Common myeloid progenitor, CD34-positive (primary cell): Measurements from ENCODE around the gene CRYAB.
A peak's percentile ranks its signal among the peaks of the same experiment; 100 is the strongest.

Experiments
- CTCF ChIA-PET: fragments of 350-600 bp; sonication (Branson Sonifier 250); formaldehyde crosslinking; loops from one replicate; lab custom pipeline; 2021; ENCODE audit warnings: antibody characterized with exemption; lab: Charles Lee
- POLR2A ChIA-PET: fragments of 350-600 bp; sonication (Branson Sonifier 250); formaldehyde crosslinking; loops from one replicate; lab custom pipeline; 2021; ENCODE audit warnings: antibody characterized with exemption; lab: Charles Lee
- DNase-seq, 3 donors: peaks; one replicate each; pipeline versions ENCODE4 v3.0.0 to v3.0.0-alpha.2; 2013
- H3K27ac ChIP-seq, 2 experiments: 1 replicate in 1 of 2; 2 replicates in 1 of 2; pipeline ENCODE4 v1.7.0; 2013; ENCODE audit warnings: inconsistent platforms in 2 of 2, low read length in 2 of 2, mild to moderate bottlenecking in 2 of 2, low read depth in 1 of 2, moderate library complexity in 1 of 2; ENCODE audit not compliant: severe bottlenecking in 2 of 2, insufficient read depth in 1 of 2, poor library complexity in 1 of 2
- H3K27me3 ChIP-seq, 5 experiments: replicated peaks in 2 of 5; 1 replicate in 3 of 5; 2 replicates in 2 of 5; pipeline versions ENCODE4 v1.6.1 to v1.7.0; 2013; ENCODE audit warnings: low read length in 4 of 5, mild to moderate bottlenecking in 2 of 5, moderate library complexity in 2 of 5, inconsistent platforms in 1 of 5; ENCODE audit not compliant: insufficient read depth in 5 of 5, control insufficient read depth in 4 of 5
- H3K36me3 ChIP-seq, 4 experiments: 1 replicate in 2 of 4; 2 replicates in 2 of 4; pipeline versions ENCODE4 v1.6.1 to v1.7.0; 2013; ENCODE audit warnings: low read length in 3 of 4, control low read depth in 1 of 4, mild to moderate bottlenecking in 1 of 4; ENCODE audit not compliant: control insufficient read depth in 4 of 4, insufficient read depth in 4 of 4
- H3K4me1 ChIP-seq, 4 experiments: 1 replicate in 3 of 4; 2 replicates in 1 of 4; pipeline versions ENCODE4 v1.6.1 to v1.7.1; 2013; ENCODE audit warnings: low read length in 3 of 4, mild to moderate bottlenecking in 3 of 4, control low read depth in 1 of 4, inconsistent platforms in 1 of 4, moderate library complexity in 1 of 4; ENCODE audit not compliant: control insufficient read depth in 4 of 4, insufficient read depth in 4 of 4; ENCODE audit errors: control extremely low read depth in 1 of 4
- H3K4me3 ChIP-seq, 7 experiments: 1 replicate in 4 of 7; 2 replicates in 3 of 7; pipeline versions ENCODE4 v1.5.1 to v1.7.0; 2013; ENCODE audit warnings: mild to moderate bottlenecking in 7 of 7, low read length in 6 of 7, moderate library complexity in 6 of 7, inconsistent platforms in 2 of 7, low read depth in 2 of 7, control low read depth in 1 of 7; ENCODE audit not compliant: insufficient read depth in 4 of 7, control insufficient read depth in 1 of 7; ENCODE audit errors: extremely low read depth in 1 of 7
- H3K9me3 ChIP-seq, 5 experiments: 1 replicate in 4 of 5; 2 replicates in 1 of 5; pipeline versions ENCODE4 v1.6.1 to v1.7.1; 2013; ENCODE audit warnings: low read length in 4 of 5, mild to moderate bottlenecking in 2 of 5, inconsistent platforms in 1 of 5, low read depth in 1 of 5, moderate library complexity in 1 of 5; ENCODE audit not compliant: control insufficient read depth in 4 of 5, insufficient read depth in 2 of 5; ENCODE audit errors: control extremely low read depth in 1 of 5
- WGBS: methylation state at CpG from one replicate; pipeline ENCODE4 v1.1.5; 2013; ENCODE audit not compliant: insufficient coverage; 5-methylcytosine and 5-hydroxymethylcytosine counted together

CRYAB gene

GRCh38 chr11:111912535-111912934 lies 965 bp upstream of the CRYAB start, which contains the start of gene HSPB2:
HSPB2 (plus strand) TSS chr11:111912734; CDS start chr11:111912830, 96 bp downstream.
- ChIA-PET POLR2A (interaction anchor here (1.2 kb wide), 1 partner anchor 14 kb away, joined by 4 read pairs; no protein-coding TSS in a partner anchor), CTCF (interaction anchor here (0.6 to 0.7 kb wide), 2 partner anchors 16 to 71 kb away, joined by 3 to 4 read pairs; no protein-coding TSS in a partner anchor)
- Histone ChIP-seq H3K4me3 (peak within 1 kb of the TSS in 1 of 7 experiments; percentile 19), H3K27ac (no peak within 1 kb of the TSS), H3K9me3 (no peaks in the 10 kb centered on the region), H3K36me3 (no peaks in the 10 kb centered on the region), H3K4me1 (no peaks in the 10 kb centered on the region), H3K27me3 (peaks cover 16 to 59% (median 31%) of the 10 kb centered on the region in 5 experiments)
- no peak for DNase-seq
- WGBS, result 8% methylated on average over 9 of the region's 26 CpGs

GRCh38 chr11:111910676-111911562 lies 651 bp downstream of the CRYAB start:
- Histone ChIP-seq H3K27ac (no peak overlapping the region), H3K4me1 (no peaks in the 10 kb centered on the region), H3K36me3 (no peaks in the 10 kb centered on the region), H3K27me3 (peaks cover 16 to 55% (median 31%) of the 10 kb centered on the region in 5 experiments), H3K4me3 (no peak overlapping the region), H3K9me3 (no peaks in the 10 kb centered on the region)
- ChIA-PET POLR2A (interaction anchor here (1.2 kb wide), 1 partner anchor 15 kb away, joined by 4 read pairs; no protein-coding TSS in a partner anchor), CTCF (interaction anchor here (0.7 to 2.2 kb wide), 3 partner anchors 13 to 206 kb away, joined by 3 to 6 read pairs (median 3); no protein-coding TSS in a partner anchor)
- DNase-seq, result no peak
- WGBS, result 92% methylated on average over 7 of the region's 9 CpGs

- 100% methylated on average over 4 of the region's 5 CpGs for WGBS
- ChIA-PET POLR2A (no interaction called here), CTCF (interaction anchor here (2.2 kb wide), 1 partner anchor 15 kb away, joined by 6 read pairs; no protein-coding TSS in a partner anchor)
These were observed 2.2 kb downstream of the CRYAB start for GRCh38 chr11:111909378-111909777.

GRCh38 chr11:111908639-111909305 lies 2.8 kb downstream of the CRYAB start:
- 92% methylated on average over 5 of the region's 5 CpGs for WGBS
- Histone ChIP-seq H3K4me1 (no peaks in the 10 kb centered on the region), H3K27ac (no peak overlapping the region), H3K4me3 (no peak overlapping the region), H3K36me3 (no peaks in the 10 kb centered on the region), H3K9me3 (peaks cover 0 to 3% (median 0%) of the 10 kb centered on the region in 5 experiments), H3K27me3 (peaks cover 9 to 40% (median 24%) of the 10 kb centered on the region in 5 experiments)
- POLR2A ChIA-PET, result no interaction called here
- DNase-seq, result no peak
- CTCF ChIA-PET, result interaction anchor here (2.2 kb wide), 1 partner anchor 16 kb away, joined by 6 read pairs; no protein-coding TSS in a partner anchor

More at GRCh38 chr11:111909378-111909777, 2.2 kb downstream of the CRYAB start:
- Histone ChIP-seq H3K36me3 (no peaks in the 10 kb centered on the region), H3K4me3 (no peak overlapping the region), H3K27me3 (peaks cover 14 to 46% (median 29%) of the 10 kb centered on the region in 5 experiments), H3K27ac (no peak overlapping the region), H3K4me1 (no peaks in the 10 kb centered on the region), H3K9me3 (peaks cover 0 to 3% (median 0%) of the 10 kb centered on the region in 5 experiments)
- no peak for DNase-seq

GRCh38 chr11:111906680-111907079 lies 4.9 kb downstream of the CRYAB start:
- no CpG with 5 or more reads among the region's 1 CpG for WGBS
- CTCF ChIA-PET, result no interaction called here

GRCh38 chr11:111905411-111905810 lies 6.2 kb downstream of the CRYAB start:
- no peaks in the 10 kb centered on the region for H3K36me3 ChIP-seq
- no peak for DNase-seq
- H3K27ac ChIP-seq, result no peak overlapping the region
- POLR2A ChIA-PET, result no interaction called here
- H3K4me3 ChIP-seq, result no peak overlapping the region
- H3K4me1 ChIP-seq, result no peaks in the 10 kb centered on the region
- peaks cover 0 to 8% (median 5%) of the 10 kb centered on the region in 5 experiments for H3K27me3 ChIP-seq
- CTCF ChIA-PET, result interaction anchor here (0.8 kb wide), 1 partner anchor 8 kb away, joined by 3 read pairs; no protein-coding TSS in a partner anchor
- 73% methylated on average over 2 of the region's 2 CpGs for WGBS
- peaks cover 0 to 3% (median 0%) of the 10 kb centered on the region in 5 experiments for H3K9me3 ChIP-seq

More at GRCh38 chr11:111906680-111907079, 4.9 kb downstream of the CRYAB start:
- no peak for DNase-seq
- H3K9me3 ChIP-seq, result peaks cover 0 to 3% (median 0%) of the 10 kb centered on the region in 5 experiments
- H3K36me3 ChIP-seq, result no peaks in the 10 kb centered on the region
- peaks cover 3 to 20% (median 14%) of the 10 kb centered on the region in 5 experiments for H3K27me3 ChIP-seq
- no peak overlapping the region for H3K4me3 ChIP-seq
- POLR2A ChIA-PET, result no interaction called here
- H3K4me1 ChIP-seq, result no peaks in the 10 kb centered on the region
- no peak overlapping the region for H3K27ac ChIP-seq
